ENCODE results near the gene WDFY3.

The WDFY3 gene

DNA sequence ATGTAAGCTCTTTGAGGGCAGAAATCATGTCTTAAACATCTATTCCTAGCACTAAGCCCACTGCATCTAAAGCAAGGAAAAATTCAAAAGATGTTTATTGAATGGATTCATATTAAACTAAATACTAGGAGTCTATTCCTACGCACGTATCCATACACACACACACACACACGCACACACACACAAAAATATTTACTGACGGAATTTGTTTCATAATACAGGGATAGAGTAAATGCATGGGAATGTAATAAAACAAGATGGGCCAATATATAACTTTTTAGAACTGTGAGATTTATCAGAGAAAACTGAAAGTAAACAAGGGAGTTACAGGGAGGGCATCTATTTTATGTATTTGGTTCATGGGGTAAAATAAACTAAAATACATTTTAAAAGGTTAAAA lies 57.6 kb downstream of the WDFY3 start:
- no peak for DNase-seq (ENCODE audit: low read depth in 3 of 3)

DNA sequence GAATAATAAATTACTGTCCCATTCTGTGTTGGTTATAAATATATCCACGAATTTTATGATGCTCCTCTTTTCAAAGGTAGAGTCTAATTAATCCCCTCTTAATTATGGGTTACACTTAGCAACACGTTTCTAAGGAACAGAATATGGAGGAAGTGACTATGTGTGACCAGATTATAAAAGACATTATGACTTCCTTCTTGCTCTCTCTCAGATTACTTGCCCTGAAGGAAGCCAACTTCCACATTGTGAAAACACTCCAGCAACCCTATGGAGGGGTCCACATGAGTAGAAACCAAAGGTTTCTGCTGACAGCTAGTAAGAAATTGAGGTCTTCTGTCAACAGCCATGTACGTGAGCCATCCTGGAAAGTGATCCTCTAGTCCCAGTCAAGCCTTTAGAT lies 59.3 kb downstream of the WDFY3 start:
- no peak for DNase-seq (ENCODE audit: low read depth in 3 of 3)

DNA sequence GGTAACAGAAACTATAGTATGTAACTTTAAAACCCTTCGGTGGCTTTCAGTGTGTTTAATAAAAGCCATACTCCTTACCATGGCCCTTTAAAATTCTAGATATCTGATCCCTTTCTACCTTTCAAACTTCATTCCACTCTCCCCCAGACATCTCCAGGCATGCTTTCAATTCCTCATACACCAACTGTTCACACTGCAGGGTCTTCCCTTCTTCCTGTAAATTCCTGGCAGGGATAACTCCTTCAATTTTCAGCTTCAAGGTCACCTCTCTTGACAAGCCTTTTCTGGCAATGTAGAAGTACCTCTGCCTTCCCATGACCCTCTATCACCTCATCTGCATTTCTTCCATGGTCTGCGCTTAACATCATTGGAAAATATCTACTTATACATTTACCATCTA lies 60.8 kb downstream of the WDFY3 start:
- no peak for DNase-seq (ENCODE audit: low read depth in 3 of 3)

DNA sequence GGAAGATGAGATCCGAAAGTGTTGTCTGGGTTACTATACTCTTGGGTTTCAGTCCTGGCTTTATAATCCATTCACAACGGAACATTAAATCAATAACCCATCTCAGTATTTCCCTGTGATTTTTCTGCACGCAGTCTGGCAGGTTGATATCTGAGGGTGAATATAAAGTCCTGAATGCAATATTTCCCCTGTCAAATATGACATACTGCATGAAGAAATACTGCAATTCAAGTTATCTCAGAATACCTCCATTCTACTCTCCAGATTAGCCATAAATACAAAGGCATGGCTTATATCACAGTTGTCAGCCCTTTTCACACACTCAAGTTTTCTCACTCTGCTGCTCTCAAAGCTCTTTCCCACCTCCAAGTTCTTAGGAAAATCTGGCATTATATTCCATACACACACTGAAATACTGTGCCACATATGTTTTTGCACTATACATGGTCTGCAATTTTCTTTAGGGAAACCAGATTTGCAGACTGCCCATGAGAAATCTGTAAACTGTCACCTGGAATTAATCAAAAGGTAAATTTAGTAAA lies 64.7 kb downstream of the WDFY3 start:
- DNase-seq (ENCODE audit: low read depth in 3 of 3) = no peak

DNA sequence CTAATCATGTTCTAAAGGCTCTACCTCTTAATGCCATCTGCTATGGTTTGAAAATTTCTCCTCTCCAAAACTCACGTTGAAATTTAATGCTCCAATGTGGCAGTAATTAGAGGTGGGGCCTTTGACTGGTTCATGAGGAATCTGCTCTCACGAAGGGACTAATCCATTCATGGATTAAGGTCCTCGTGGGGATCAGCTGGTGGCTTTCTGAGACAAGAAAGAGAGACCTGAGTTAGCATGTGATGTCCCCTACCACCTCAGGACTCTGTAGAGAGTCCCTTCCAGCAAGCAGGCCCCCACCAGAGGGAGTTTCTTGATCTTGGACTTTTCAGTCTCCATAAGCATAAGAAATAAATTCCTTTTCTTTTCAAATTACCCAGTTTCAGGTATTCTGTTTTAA lies 65.3 kb downstream of the WDFY3 start:
- no peak for DNase-seq (ENCODE audit: low read depth in 3 of 3)

DNA sequence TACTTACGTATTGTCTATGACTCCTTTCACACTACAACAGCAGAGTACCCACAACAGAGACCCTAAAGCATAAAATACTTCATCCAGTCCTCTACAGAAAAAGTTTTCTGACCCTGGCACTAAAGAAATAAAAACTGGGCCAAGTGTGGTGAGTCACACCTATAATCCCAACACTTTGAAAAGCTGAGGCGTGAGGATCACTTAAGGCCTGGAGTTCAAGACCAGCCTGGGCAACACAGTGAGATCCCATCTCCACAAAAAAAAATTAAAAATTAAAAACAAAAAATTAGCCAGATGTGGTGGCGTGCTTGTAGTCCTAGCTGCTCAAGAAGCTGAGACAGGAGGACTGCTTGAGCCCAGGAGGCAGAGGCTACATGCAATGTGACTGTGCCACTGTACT lies 66.9 kb downstream of the WDFY3 start:
- no peak for DNase-seq (ENCODE audit: low read depth in 3 of 3)

DNA sequence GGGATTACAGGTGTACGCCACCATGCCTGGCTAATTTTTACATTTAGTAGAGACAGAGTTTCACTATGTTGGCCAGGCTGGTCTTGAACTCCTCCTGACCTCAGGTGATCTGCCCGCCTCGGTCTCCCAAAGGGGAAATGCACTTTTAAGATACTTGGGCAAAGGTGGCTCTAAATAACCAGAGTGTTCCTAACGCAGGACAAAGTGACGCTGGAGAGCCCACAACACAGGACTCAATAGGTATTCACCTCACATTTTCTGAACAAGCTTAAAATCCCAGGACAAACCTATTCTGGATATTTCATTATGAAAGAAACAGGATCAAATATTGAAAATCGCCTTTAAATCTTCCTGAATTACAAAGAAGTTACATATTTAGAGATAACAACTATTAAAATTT lies 69.0 kb downstream of the WDFY3 start:
- DNase-seq (ENCODE audit: low read depth in 3 of 3) = no peak

DNA sequence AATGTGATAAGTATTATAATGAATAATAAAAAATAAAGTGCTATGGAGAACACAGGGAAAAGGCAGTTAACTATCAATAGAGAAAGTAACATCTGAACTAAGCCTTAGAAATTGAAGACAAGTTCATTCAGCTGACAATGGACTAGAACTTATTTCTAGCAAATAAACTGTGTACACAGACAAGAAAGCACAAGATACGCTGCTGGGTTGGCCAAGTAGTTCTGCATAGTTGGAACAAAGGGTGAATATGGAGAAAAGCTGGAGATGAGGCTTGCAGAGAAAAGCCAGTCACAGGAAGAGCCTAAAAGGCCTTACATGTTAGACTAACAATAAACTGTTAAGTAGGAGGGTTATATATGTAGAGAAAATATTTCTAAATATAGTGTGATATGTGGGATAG lies 71.2 kb downstream of the WDFY3 start:
- DNase-seq (ENCODE audit: low read depth in 3 of 3) = no peak

DNA sequence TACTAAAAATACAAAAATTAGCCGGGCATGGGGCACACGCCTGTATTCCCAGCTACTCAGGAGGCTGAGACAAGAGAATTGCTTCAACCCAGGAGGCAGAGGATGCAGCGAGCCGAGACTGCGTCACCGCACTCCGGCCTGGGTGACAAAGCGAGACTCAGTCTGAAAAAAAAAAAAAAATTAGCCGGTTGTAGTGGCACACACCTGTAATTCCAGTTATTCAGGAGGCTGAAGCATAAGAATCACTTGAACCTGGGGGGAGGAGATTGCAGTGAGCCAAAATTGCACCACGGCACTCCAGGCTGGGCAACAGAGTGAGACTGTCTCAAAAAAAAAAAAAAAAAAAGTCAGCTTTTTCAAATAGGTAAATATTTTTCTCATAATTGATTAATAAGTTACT lies 71.9 kb downstream of the WDFY3 start:
- DNase-seq (ENCODE audit: low read depth in 3 of 3) = no peak

DNA sequence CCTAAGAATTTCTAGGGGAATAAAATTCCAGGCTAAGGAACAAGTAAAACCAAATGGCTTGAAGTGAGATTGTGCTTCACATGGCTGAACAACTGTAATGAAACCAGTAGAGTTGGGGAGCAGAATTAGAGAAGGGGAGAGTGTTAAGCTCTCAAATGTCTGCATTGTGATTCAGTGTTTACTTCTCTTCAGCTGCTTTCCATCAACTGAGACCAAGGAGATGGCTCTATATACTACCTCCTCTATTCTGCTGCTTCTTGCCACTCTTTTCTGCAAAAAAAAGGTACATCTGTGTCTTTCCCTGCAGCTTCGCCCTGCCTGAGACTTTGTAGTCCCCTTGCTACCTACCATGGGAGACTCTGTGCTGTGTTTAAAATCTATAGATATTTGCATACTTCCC lies 73.5 kb downstream of the WDFY3 start:
- no peak for DNase-seq (ENCODE audit: low read depth in 3 of 3)

DNA sequence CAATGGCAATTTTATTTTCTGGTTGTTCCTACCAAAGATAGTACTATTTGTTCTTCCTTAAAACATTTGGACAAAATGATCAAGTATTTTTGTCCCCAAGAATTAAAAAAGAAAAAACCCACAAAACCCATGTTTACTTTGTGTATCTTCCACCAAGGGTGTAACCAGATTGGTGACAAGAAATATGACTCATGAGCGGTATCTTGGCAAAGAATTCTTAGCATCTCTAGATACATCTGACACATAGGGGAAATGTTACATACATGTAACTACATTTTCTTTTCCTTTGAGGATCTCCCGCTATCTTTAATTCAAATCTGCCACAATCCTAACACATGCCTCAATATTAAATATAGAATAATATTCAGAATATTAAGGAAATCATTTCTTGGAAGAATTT lies 78.7 kb downstream of the WDFY3 start:
- no peak for DNase-seq (ENCODE audit: low read depth in 3 of 3)

DNA sequence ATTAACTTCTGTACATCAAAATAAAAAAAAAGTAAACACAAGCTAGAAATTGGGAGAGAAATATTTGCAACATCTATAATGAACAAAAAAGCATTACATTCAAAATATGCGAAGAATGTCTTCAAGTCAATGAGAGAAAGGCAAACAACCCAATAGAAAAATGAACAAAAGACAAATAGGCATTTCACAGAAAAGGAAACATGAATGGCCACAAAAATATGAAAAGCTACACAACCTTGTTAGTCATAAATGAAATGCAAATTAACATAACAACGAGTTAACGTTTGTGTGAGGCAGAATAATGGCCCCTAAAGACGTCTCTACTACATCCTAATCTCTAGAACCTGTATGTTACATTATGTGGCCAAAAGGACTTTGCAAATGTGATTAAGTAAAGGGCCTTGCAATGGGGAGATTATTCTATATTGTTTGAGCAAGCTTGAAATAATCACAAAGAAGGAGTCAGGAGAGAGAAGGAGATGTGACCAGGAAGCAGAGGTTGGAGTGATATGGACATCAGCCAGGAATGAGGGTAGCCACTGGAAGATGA lies 86.8 kb downstream of the WDFY3 start:
- no peak for DNase-seq (ENCODE audit: low read depth in 3 of 3)

DNA sequence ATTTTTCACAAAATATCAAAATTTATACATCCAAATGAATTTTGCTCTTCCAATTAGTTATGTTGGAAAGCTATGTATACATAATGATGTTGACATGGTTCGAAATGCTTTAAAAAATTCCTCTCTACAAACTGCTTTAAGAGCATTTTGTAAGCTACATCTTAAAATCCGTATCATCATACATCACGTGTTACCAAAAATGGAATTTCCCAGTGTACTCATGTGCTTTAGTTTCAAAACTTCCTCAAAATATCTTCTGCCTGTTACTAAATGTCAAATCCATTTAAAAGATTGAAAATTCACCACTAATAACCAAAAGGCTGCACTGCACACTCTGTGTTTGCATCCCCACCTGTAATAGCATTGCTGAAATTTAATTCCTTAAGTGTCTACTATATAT lies 87.9 kb downstream of the WDFY3 start:
- no peak for DNase-seq (ENCODE audit: low read depth in 3 of 3)

DNA sequence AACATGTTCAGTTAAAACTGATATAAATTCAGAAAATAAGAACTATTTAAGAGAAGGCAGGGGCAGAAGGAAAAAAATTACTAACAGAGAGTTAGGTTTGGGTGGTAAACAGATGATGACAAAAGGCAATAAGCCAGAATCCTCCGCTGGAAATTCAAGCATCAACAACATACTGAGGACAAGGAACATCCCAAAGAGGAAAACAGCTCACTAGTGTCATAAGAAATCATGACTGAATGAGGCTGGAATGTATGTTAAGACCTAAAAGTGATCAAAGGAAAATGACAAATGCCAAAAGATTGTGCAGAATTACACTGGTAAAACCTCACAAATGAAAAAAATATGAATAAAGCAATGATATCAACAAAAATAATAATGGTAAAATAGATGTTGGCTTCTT lies 88.4 kb downstream of the WDFY3 start:
- no peak for DNase-seq (ENCODE audit: low read depth in 3 of 3)

DNA sequence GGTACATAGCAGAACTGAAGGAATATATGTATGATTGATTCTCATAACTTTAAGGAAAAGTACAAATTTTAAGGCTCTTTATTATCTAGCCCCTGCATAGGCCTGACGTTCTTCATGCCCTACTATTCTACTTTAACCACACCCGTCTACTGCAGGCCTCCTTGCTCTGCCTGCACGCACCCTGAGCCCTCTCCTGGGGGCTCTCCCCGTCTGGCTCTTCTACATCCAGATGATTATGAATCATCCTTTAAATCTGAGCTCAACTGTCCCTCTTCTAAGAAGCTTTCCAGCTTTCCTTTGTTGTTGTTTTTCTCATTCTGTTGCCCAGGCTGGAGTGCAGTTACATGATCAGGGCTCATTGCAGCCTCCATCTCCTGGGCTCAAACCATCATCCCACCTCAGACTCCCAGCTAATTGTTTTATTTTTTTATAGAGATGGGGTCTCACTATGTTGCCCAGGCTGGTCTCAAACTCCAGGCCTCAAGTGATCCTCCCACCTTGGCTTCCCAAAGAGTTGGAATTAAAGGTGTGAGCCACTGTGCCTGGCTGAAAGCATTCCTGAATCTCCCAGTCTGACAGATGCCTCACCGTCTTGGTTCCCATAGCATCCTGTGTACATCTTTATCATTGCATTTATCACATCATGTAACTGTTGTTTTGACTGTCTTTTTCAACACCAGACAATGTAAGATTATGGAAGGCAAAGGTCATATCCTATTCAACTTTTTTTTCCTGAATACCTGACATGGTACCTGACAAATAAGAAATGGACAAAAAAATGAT lies 89.2 kb downstream of the WDFY3 start:
- no peak for DNase-seq (ENCODE audit: low read depth in 3 of 3)

DNA sequence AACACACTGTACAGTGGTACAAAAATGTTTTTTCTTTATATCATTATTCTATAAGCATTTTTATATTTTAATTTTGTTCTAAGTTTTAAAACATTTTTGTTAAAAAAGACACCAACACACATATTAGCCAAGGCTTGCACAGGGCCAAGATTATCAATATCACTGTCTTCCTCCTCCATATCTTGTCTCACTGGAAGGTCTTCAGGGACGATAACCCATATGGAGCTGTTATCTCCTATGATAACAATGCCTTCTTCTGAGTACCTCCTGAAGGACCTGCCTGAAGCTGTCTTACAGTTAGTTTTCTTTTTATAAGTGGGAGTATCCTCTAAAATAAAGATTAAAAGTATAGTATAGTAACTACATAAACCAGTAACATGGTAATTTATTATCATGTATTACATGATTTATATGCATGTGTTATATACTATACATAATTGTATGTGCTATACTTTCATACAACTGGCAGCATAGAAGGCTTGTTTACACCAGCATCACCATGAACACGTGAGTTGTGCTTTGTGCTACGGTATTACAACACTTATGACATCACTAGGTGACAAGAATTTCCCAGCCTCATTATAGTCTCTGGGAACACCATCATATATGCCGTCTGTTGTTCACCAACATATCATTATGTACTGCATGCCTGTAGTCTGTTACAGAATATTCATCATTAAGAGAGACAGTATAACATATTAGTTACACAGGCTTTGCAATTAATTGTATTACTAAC lies 90.7 kb downstream of the WDFY3 start:
- no peak for DNase-seq (ENCODE audit: low read depth in 3 of 3)

DNA sequence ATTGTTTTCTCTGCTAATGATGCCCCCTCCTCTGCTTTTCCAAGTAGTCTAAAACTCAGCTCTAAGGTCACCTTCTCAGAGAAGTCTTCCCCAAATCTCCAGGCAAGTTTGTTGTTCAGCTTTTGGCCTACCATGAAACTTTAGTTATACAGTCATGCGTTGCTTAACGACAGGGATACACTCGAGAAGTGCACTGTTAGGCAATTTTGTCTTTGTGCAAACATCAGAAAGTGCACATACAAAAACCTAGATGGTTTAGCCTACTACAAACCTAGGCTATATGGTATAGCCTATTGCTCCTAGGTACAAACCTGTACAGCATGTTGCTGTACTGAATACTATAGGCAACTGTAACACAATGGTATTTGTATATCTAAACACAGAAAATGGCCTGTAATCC lies 91.9 kb downstream of the WDFY3 start:
- no peak for DNase-seq (ENCODE audit: low read depth in 3 of 3)

DNA sequence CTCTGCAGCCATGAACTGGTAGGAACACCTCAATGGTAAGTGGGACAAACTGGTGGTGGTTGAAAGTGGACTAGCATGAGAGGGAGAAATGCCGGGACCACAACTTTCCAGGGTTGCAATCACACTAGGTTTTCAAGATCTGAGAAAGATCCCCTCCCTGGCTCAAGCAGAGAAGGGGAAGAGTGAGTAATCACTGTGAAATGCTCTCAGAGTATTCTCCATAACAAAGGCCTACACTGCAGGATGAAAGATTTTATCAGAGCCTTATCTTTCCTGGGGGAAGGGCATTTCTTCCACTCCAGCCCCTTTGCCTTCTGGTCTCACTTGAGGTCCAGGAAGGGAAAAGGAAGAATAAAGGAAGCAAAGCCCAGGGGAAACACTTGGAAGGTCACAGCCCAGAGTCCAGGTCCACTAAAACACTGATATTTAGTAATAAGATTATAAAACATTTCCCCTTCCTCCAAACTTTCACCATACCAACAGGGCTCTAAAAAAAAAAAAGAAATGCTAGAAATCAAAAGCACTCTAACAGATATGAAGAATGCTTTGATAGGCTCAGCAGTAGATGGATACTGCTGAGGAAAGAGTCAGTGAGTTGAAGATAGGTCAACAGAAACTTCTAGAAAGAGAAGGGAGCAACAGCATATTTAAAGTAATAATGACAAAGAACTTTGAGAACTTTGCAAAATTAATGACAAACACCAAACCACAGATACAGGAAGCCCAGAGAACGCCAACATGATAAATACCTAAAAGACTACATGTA lies 95.9 kb downstream of the WDFY3 start:
- no peak for DNase-seq (ENCODE audit: low read depth in 3 of 3)

DNA sequence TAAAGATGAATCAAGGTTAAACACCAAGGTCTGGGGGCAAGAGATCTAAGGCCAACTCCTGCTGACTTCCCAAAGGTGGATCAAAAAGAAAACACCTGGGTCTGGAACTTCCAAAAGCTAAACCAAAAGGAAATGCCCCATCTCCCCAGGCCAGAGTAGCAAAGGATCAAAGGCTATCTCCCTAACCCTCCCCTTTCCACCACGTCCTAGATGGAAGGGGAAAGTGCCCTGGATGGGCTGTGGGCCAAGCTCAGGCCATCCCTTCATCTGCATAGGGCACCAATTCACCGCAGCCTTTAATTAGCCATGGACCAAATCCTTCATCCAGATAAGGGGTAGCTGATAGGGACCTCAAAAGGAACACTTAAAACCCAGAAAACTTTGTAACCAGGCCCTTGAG lies 100.2 kb downstream of the WDFY3 start:
- DNase-seq (ENCODE audit: low read depth in 3 of 3) = no peak

DNA sequence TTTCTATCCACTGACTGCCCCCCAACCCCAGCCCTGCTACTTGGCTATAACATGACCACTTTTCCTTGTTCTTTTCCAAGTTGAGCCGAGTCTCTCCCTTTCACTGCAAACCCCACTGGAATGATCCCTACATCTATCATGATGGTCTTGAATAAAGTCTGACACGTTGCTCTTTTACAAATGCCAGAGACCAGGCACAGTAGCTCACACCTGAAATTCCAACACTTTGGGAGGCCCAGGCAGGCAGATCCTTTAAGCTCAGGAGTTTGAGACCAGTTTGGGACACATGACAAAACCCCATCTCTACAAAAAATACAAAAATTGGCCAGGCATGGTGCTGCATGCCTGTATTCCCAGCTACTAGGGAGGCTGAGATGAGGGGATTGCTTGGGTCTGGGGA lies 100.9 kb downstream of the WDFY3 start:
- no peak for DNase-seq (ENCODE audit: low read depth in 3 of 3)

DNA sequence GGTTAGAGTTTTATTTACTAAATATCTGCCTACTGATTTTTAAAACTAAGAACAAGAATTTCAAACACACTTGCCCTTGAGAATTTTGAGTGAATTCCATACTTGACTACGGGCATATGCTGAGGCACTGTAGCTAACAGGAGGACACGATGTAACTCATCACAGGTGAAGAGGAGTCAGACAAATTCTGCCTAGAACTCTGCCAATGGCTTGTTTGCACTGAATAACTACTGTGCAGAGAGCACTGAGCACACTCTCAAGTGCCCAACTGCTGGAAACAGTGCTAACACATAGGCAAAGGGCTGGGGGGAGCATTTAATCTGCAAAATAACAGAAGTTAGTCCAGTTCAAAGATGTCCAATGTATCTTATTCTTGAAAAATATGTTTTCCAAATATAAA lies 104.4 kb downstream of the WDFY3 start:
- DNase-seq (ENCODE audit: low read depth in 3 of 3) = no peak

DNA sequence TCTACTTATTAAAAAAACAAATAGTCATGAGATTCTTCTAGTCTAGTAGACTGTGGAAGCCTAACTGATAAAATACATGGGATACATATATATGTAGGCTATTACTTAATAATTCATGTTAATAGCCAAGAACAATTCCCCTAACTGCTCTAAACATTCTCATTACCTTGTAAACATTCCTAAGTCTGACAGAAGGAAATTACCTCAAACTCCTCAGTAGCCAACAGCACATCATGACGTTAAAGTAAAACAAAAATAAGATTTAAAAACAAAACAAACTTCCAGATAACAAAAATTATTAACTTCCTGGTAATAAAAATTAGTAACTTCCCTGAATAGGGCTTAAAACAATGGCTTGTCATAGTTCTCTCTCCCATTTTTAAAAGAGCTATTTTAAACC lies 109.2 kb downstream of the WDFY3 start:
- DNase-seq (ENCODE audit: low read depth in 3 of 3) = no peak

All from stimulated activated CD4-positive, alpha-beta T cell treated with anti-CD3 and anti-CD28 coated beads, TNF-alpha, amount 100 ng/mL, for 4 hours (primary cell).